Measurements from ENCODE around the gene MUCL1.

Gene MUCL1, protein sequence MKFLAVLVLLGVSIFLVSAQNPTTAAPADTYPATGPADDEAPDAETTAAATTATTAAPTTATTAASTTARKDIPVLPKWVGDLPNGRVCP

GRCh38 chr12:54853933-54854538, at the start of gene MUCL1:
Gene MUCL1, plus strand, starts transcription at chr12:54854516. Its CDS starts 67 bp downstream, at chr12:54854583.
- TF ChIP-seq, protein P1, sequence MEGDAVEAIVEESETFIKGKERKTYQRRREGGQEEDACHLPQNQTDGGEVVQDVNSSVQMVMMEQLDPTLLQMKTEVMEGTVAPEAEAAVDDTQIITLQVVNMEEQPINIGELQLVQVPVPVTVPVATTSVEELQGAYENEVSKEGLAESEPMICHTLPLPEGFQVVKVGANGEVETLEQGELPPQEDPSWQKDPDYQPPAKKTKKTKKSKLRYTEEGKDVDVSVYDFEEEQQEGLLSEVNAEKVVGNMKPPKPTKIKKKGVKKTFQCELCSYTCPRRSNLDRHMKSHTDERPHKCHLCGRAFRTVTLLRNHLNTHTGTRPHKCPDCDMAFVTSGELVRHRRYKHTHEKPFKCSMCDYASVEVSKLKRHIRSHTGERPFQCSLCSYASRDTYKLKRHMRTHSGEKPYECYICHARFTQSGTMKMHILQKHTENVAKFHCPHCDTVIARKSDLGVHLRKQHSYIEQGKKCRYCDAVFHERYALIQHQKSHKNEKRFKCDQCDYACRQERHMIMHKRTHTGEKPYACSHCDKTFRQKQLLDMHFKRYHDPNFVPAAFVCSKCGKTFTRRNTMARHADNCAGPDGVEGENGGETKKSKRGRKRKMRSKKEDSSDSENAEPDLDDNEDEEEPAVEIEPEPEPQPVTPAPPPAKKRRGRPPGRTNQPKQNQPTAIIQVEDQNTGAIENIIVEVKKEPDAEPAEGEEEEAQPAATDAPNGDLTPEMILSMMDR (IDR thresholded peaks at IDR 0.05): peak; percentile 99
- no peak for TF ChIP-seq ZFX (IDR thresholded peaks at IDR 0.05; ENCODE audit: borderline replicate concordance)
- H3K27ac ChIP-seq: no peak within 1 kb of the TSS

DNA sequence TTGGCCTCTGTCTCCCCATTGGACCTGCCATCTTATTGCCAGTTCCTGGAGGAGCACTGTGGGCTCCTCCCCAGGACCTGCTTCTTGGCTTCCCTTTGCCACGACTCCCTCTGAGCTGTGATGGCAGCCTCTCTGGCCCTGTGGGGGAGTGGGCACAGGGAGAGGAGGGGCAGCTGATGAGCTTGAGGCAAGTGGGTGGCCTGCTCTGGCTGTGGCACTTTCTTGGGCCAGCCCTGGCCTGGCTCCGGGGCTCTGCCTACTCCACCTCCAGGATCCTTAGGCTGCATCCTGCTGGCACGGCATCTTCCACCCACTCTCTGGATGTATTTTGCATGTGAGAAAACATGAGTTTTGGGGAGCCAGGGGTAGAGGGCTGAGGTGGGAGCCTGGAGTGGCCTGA, 32.6 kb upstream of the MUCL1 start:
- H3K27ac ChIP-seq: no peak overlapping the region
- TF ChIP-seq ZFX (IDR thresholded peaks at IDR 0.05; ENCODE audit: borderline replicate concordance): no peak
- TF ChIP-seq, protein P1 (IDR thresholded peaks at IDR 0.05): no peak

DNA sequence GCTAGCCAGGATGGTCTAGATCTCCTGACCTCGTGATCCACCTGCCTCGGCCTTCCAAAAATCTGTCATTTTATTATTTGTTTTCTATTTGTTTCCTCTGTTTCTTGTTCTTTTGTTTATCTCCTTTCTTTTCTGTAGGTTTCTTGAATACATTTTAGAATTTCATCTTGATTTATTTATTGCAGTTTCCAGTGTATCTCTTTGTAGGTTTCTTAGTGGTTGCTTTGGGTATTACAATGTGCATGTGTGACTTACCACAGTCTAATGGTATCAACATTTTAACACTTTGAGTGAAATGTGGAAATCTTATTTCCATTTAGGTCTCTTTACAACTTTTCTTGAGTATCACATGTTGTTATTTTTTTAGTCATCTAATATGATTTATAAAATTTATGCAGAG, 29.9 kb upstream of the MUCL1 start:
- TF ChIP-seq, protein P1 (IDR thresholded peaks at IDR 0.05): peak; percentile 68
- TF ChIP-seq ZFX (IDR thresholded peaks at IDR 0.05; ENCODE audit: borderline replicate concordance): no peak
- H3K27ac ChIP-seq: no peak overlapping the region

DNA sequence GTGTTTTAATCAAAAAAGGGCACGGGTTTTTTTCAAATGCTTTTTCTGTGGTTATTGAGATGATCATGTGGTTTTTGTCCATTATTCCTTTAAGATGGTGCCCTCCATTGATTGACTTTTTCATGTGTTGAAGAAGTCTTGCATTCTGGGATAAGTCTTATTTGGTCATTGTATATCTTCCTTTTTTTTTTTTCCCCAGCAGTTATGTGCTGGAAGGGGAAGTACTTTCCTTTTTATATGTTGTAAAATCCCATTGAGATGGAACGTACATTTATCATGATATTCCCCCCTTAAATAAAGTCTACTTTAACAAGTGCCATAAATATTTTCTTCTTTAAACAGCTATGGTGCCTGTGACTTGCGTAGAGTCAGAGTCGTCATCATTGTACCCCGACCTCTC, 24.8 kb upstream of the MUCL1 start:
- H3K27ac ChIP-seq: no peak overlapping the region
- TF ChIP-seq ZFX (IDR thresholded peaks at IDR 0.05; ENCODE audit: borderline replicate concordance): no peak
- TF ChIP-seq, protein P1 (IDR thresholded peaks at IDR 0.05): no peak

- no peak overlapping the region for H3K27ac ChIP-seq
- no peak for TF ChIP-seq ZFX (IDR thresholded peaks at IDR 0.05; ENCODE audit: borderline replicate concordance)
- TF ChIP-seq, protein P1 (IDR thresholded peaks at IDR 0.05): no peak
Observed at GRCh38 chr12:54830199-54830598, 24.1 kb upstream of the MUCL1 start.

- no peak overlapping the region for H3K27ac ChIP-seq
- TF ChIP-seq ZFX (IDR thresholded peaks at IDR 0.05; ENCODE audit: borderline replicate concordance): no peak
- TF ChIP-seq, protein P1 (IDR thresholded peaks at IDR 0.05): no peak
Observed at GRCh38 chr12:54831631-54832030, 22.7 kb upstream of the MUCL1 start.

- TF ChIP-seq, protein P1 (IDR thresholded peaks at IDR 0.05): no peak
- no peak for TF ChIP-seq ZFX (IDR thresholded peaks at IDR 0.05; ENCODE audit: borderline replicate concordance)
Observed at GRCh38 chr12:54840244-54840865, 14.0 kb upstream of the MUCL1 start.

More at GRCh38 chr12:54840244-54840865, 14.0 kb upstream of the MUCL1 start:
- no peak overlapping the region for H3K27ac ChIP-seq

Data from 22Rv1 (cell line).